ENCODE data around the gene RMND5B.

Gene RMND5B

GRCh38 chr5:178104492-178104891 is 26.3 kb upstream of the RMND5B start:
- Histone ChIP-seq H3K27me3 (ENCODE audit: control insufficient read depth, insufficient read depth, low read length) (no peaks in the 10 kb centered on the region), H3K9ac (ENCODE audit: low read depth, low read length) (no peak overlapping the region), H3K36me3 (ENCODE audit: control insufficient read depth, insufficient read depth, low read length) (no peaks in the 10 kb centered on the region), H3K4me1 (ENCODE audit: control insufficient read depth, insufficient read depth, low read length) (no peaks in the 10 kb centered on the region), H3K9me3 (ENCODE audit: control insufficient read depth, insufficient read depth, low read length) (no peaks in the 10 kb centered on the region), H3K4me3 (ENCODE audit: low read depth, low read length) (no peak overlapping the region)

GRCh38 chr5:178106086-178106485 is 24.7 kb upstream of the RMND5B start:
- Histone ChIP-seq H3K4me3 (ENCODE audit: low read depth, low read length) (no peak overlapping the region), H3K9me3 (ENCODE audit: control insufficient read depth, insufficient read depth, low read length) (no peaks in the 10 kb centered on the region), H3K9ac (ENCODE audit: low read depth, low read length) (no peak overlapping the region), H3K36me3 (ENCODE audit: control insufficient read depth, insufficient read depth, low read length) (no peaks in the 10 kb centered on the region), H3K4me1 (ENCODE audit: control insufficient read depth, insufficient read depth, low read length) (no peaks in the 10 kb centered on the region), H3K27me3 (ENCODE audit: control insufficient read depth, insufficient read depth, low read length) (no peaks in the 10 kb centered on the region)

GRCh38 chr5:178106556-178107239 is 24.1 kb upstream of the RMND5B start:
- Histone ChIP-seq H3K36me3 (ENCODE audit: control insufficient read depth, insufficient read depth, low read length) (no peaks in the 10 kb centered on the region), H3K27me3 (ENCODE audit: control insufficient read depth, insufficient read depth, low read length) (no peaks in the 10 kb centered on the region), H3K9ac (ENCODE audit: low read depth, low read length) (no peak overlapping the region), H3K9me3 (ENCODE audit: control insufficient read depth, insufficient read depth, low read length) (no peaks in the 10 kb centered on the region), H3K4me1 (ENCODE audit: control insufficient read depth, insufficient read depth, low read length) (no peaks in the 10 kb centered on the region), H3K4me3 (ENCODE audit: low read depth, low read length) (no peak overlapping the region)

GRCh38 chr5:178107756-178108310 is 23.0 kb upstream of the RMND5B start:
- Histone ChIP-seq H3K27me3 (ENCODE audit: control insufficient read depth, insufficient read depth, low read length) (no peaks in the 10 kb centered on the region), H3K4me1 (ENCODE audit: control insufficient read depth, insufficient read depth, low read length) (no peaks in the 10 kb centered on the region), H3K9ac (ENCODE audit: low read depth, low read length) (peak overlapping the region; percentile 32), H3K36me3 (ENCODE audit: control insufficient read depth, insufficient read depth, low read length) (no peaks in the 10 kb centered on the region), H3K9me3 (ENCODE audit: control insufficient read depth, insufficient read depth, low read length) (no peaks in the 10 kb centered on the region), H3K4me3 (ENCODE audit: low read depth, low read length) (no peak overlapping the region)

- H3K9ac ChIP-seq (ENCODE audit: low read depth, low read length), result no peak overlapping the region
- H3K9me3 ChIP-seq (ENCODE audit: control insufficient read depth, insufficient read depth, low read length), result no peaks in the 10 kb centered on the region
- H3K4me1 ChIP-seq (ENCODE audit: control insufficient read depth, insufficient read depth, low read length), result no peaks in the 10 kb centered on the region
- no peak overlapping the region for H3K4me3 ChIP-seq (ENCODE audit: low read depth, low read length)
- no peaks in the 10 kb centered on the region for H3K27me3 ChIP-seq (ENCODE audit: control insufficient read depth, insufficient read depth, low read length)
- no peaks in the 10 kb centered on the region for H3K36me3 ChIP-seq (ENCODE audit: control insufficient read depth, insufficient read depth, low read length)
Observed at GRCh38 chr5:178108446-178108845, 22.4 kb upstream of the RMND5B start.

GRCh38 chr5:178108966-178109365 is 21.8 kb upstream of the RMND5B start:
- Histone ChIP-seq H3K36me3 (ENCODE audit: control insufficient read depth, insufficient read depth, low read length) (no peaks in the 10 kb centered on the region), H3K4me3 (ENCODE audit: low read depth, low read length) (no peak overlapping the region), H3K9ac (ENCODE audit: low read depth, low read length) (no peak overlapping the region), H3K9me3 (ENCODE audit: control insufficient read depth, insufficient read depth, low read length) (no peaks in the 10 kb centered on the region), H3K27me3 (ENCODE audit: control insufficient read depth, insufficient read depth, low read length) (no peaks in the 10 kb centered on the region), H3K4me1 (ENCODE audit: control insufficient read depth, insufficient read depth, low read length) (no peaks in the 10 kb centered on the region)

GRCh38 chr5:178110511-178110910 is 20.3 kb upstream of the RMND5B start:
- Histone ChIP-seq H3K9ac (ENCODE audit: low read depth, low read length) (no peak overlapping the region), H3K27me3 (ENCODE audit: control insufficient read depth, insufficient read depth, low read length) (no peaks in the 10 kb centered on the region), H3K4me3 (ENCODE audit: low read depth, low read length) (no peak overlapping the region), H3K36me3 (ENCODE audit: control insufficient read depth, insufficient read depth, low read length) (no peaks in the 10 kb centered on the region), H3K4me1 (ENCODE audit: control insufficient read depth, insufficient read depth, low read length) (peaks cover 7% of the 10 kb centered on the region), H3K9me3 (ENCODE audit: control insufficient read depth, insufficient read depth, low read length) (no peaks in the 10 kb centered on the region)

GRCh38 chr5:178111925-178112324 is 18.9 kb upstream of the RMND5B start:
- Histone ChIP-seq H3K4me1 (ENCODE audit: control insufficient read depth, insufficient read depth, low read length) (peaks cover 16% of the 10 kb centered on the region), H3K27me3 (ENCODE audit: control insufficient read depth, insufficient read depth, low read length) (no peaks in the 10 kb centered on the region), H3K4me3 (ENCODE audit: low read depth, low read length) (no peak overlapping the region), H3K9ac (ENCODE audit: low read depth, low read length) (no peak overlapping the region), H3K36me3 (ENCODE audit: control insufficient read depth, insufficient read depth, low read length) (no peaks in the 10 kb centered on the region), H3K9me3 (ENCODE audit: control insufficient read depth, insufficient read depth, low read length) (no peaks in the 10 kb centered on the region)

GRCh38 chr5:178112545-178112944 is 18.3 kb upstream of the RMND5B start:
- no peaks in the 10 kb centered on the region for H3K36me3 ChIP-seq (ENCODE audit: control insufficient read depth, insufficient read depth, low read length)
- H3K4me3 ChIP-seq (ENCODE audit: low read depth, low read length), result peak overlapping the region; percentile 47
- no peaks in the 10 kb centered on the region for H3K9me3 ChIP-seq (ENCODE audit: control insufficient read depth, insufficient read depth, low read length)
- H3K4me1 ChIP-seq (ENCODE audit: control insufficient read depth, insufficient read depth, low read length), result peaks cover 21% of the 10 kb centered on the region
- no peaks in the 10 kb centered on the region for H3K27me3 ChIP-seq (ENCODE audit: control insufficient read depth, insufficient read depth, low read length)
- peak overlapping the region; percentile 28 for H3K9ac ChIP-seq (ENCODE audit: low read depth, low read length)

GRCh38 chr5:178113141-178113787 is 17.6 kb upstream of the RMND5B start, which contains the start of gene N4BP3:
Gene N4BP3, plus strand, starts transcription at chr5:178113532. Its CDS starts 6,052 bp downstream, at chr5:178119584.
- H3K4me1 ChIP-seq (ENCODE audit: control insufficient read depth, insufficient read depth, low read length), result peaks cover 21% of the 10 kb centered on the region
- H3K36me3 ChIP-seq (ENCODE audit: control insufficient read depth, insufficient read depth, low read length), result no peaks in the 10 kb centered on the region
- H3K9ac ChIP-seq (ENCODE audit: low read depth, low read length), result peak within 1 kb of the TSS; percentile 65
- no peaks in the 10 kb centered on the region for H3K9me3 ChIP-seq (ENCODE audit: control insufficient read depth, insufficient read depth, low read length)
- H3K4me3 ChIP-seq (ENCODE audit: low read depth, low read length), result peak within 1 kb of the TSS; percentile 91
- no peaks in the 10 kb centered on the region for H3K27me3 ChIP-seq (ENCODE audit: control insufficient read depth, insufficient read depth, low read length)

GRCh38 chr5:178113841-178114324 is 16.9 kb upstream of the RMND5B start:
- Histone ChIP-seq H3K4me3 (ENCODE audit: low read depth, low read length) (peak overlapping the region; percentile 91), H3K36me3 (ENCODE audit: control insufficient read depth, insufficient read depth, low read length) (no peaks in the 10 kb centered on the region), H3K27me3 (ENCODE audit: control insufficient read depth, insufficient read depth, low read length) (no peaks in the 10 kb centered on the region), H3K9me3 (ENCODE audit: control insufficient read depth, insufficient read depth, low read length) (no peaks in the 10 kb centered on the region), H3K4me1 (ENCODE audit: control insufficient read depth, insufficient read depth, low read length) (peaks cover 21% of the 10 kb centered on the region), H3K9ac (ENCODE audit: low read depth, low read length) (peak overlapping the region; percentile 65)

Measured in iPS-15b (cell line).